ENCODE results near the gene KLRF2. TPM values are rescaled to one million over a fixed set of nuclear protein-coding genes. Genes with fewer than 3 reads are reported as not detected.

Gene KLRF2
- total RNA-seq (2021; fragmentation: NEBNext Ultra II Directional; extraction: Animal tissue kit (Norgen Biotek cat#: 25700)) (not detected in 2 replicates), polyA plus RNA-seq (2011; rRNA removed) (not detected in 2 replicates), polyA minus RNA-seq (2011; rRNA and poly(A)+ RNA removed) (not detected in 2 replicates)
- not detected for polyA plus RNA-seq (2011; cell fraction: cytosol; rRNA removed)
- not detected for polyA plus RNA-seq (2011; cell fraction: nucleus; rRNA removed)
- not detected in 4 replicates for polyA plus RNA-seq (2012, experiment 1 of 2)
- not detected for polyA plus RNA-seq (2012, experiment 2 of 2)
- not detected for polyA plus RNA-seq (2013, experiment 1 of 2)
- not detected for polyA plus RNA-seq (2013, experiment 2 of 2)
- polyA minus RNA-seq (2011; cell fraction: cytosol; rRNA and poly(A)+ RNA removed): not detected
- polyA minus RNA-seq (2011; cell fraction: nucleus; rRNA and poly(A)+ RNA removed): not detected
- long read RNA-seq, experiment 1: 0 reads
- long read RNA-seq, experiment 2: 0 reads

- Histone ChIP-seq H3K14ac (ENCODE audit: insufficient read length) (no peak within 1 kb of the TSS), H3K4ac (replicated peaks; ENCODE audit: insufficient read length, low read depth, low read length) (no peak within 1 kb of the TSS), H2BK15ac (ENCODE audit: low read length) (no peak within 1 kb of the TSS), H3K27me3 (replicated peaks in 1 of 4; ENCODE audit: control insufficient read depth in 3 of 4, extremely low read depth in 1 of 4, insufficient read depth in 3 of 4, low read length in 3 of 4) (no peaks in the 10 kb centered on the region), H3K27ac (ENCODE audit: low read depth, low read length) (no peak within 1 kb of the TSS), H2BK20ac (ENCODE audit: low read length) (no peak within 1 kb of the TSS), H2AK5ac (ENCODE audit: low read depth, low read length) (0 out of 2 replicates have a peak within 1 kb of the TSS, but pooled peaks have one; percentile 10), H4K20me1 (replicated peaks in 1 of 2; ENCODE audit: control insufficient read depth in 1 of 2, insufficient read depth in 2 of 2, low read length in 2 of 2) (no peaks in the 10 kb centered on the region), H3K9me3 (ENCODE audit: insufficient read depth in 2 of 2, low read depth in 1 of 2, low read length in 1 of 2) (no peaks in the 10 kb centered on the region), H3K4me3 (ENCODE audit: extremely low read depth in 1 of 4, insufficient read depth in 2 of 4, low read depth in 3 of 4, low read length in 4 of 4) (no peak within 1 kb of the TSS), H4K91ac (replicated peaks; ENCODE audit: insufficient read length, low read length) (no peak within 1 kb of the TSS), H3K18ac (ENCODE audit: extremely low read depth, low read length) (no peak within 1 kb of the TSS), H3K36me3 (ENCODE audit: control insufficient read depth in 2 of 4, insufficient read depth in 4 of 4, low read length in 3 of 4) (no peaks in the 10 kb centered on the region), H3K79me1 (ENCODE audit: low read depth, low read length) (no peaks in the 10 kb centered on the region), H4K5ac (ENCODE audit: insufficient read length, low read depth, low read length) (no peak within 1 kb of the TSS), H3K9ac (replicated peaks in 1 of 4; ENCODE audit: extremely low read depth in 1 of 4, low read depth in 3 of 4, low read length in 3 of 4) (no peak within 1 kb of the TSS), H3K23me2 (ENCODE audit: low read depth, low read length) (no peaks in the 10 kb centered on the region), H2BK5ac (ENCODE audit: low read depth, low read length) (no peak within 1 kb of the TSS), H3K56ac (replicated peaks; ENCODE audit: insufficient read length, low read depth, low read length) (no peak within 1 kb of the TSS), H3K4me1 (replicated peaks in 1 of 4; ENCODE audit: control insufficient read depth in 3 of 4, insufficient read depth in 4 of 4, low read length in 3 of 4) (peaks cover 0 to 6% (median under 1%) of the 10 kb centered on the region in 4 experiments; a peak in 2 of 7 replicates), H2AFZ (ENCODE audit: low read length) (no peak within 1 kb of the TSS), H2BK120ac (replicated peaks; ENCODE audit: low read depth, low read length) (no peak within 1 kb of the TSS), H2BK12ac (ENCODE audit: low read depth, low read length) (no peak within 1 kb of the TSS), H3K79me2 (ENCODE audit: control insufficient read depth in 1 of 2, insufficient read depth in 2 of 2, low read length in 2 of 2) (no peaks in the 10 kb centered on the region), H4K8ac (ENCODE audit: extremely low read depth, insufficient read depth, low read length) (no peak within 1 kb of the TSS), H3K4me2 (ENCODE audit: insufficient read depth in 1 of 2, low read depth in 2 of 2, low read length in 2 of 2) (no peak within 1 kb of the TSS), H3K23ac (ENCODE audit: insufficient read length) (no peak within 1 kb of the TSS)
- TF ChIP-seq MAFK (IDR thresholded peaks at IDR 0.05; ENCODE audit: low read depth, low read length) (no peak), ATF3 (IDR thresholded peaks at IDR 0.05; ENCODE audit: insufficient read depth, low read depth, low read length) (no peak), FOSL1 (IDR thresholded peaks at IDR 0.05; ENCODE audit: insufficient read depth, low read depth, low read length) (no peak), TEAD4 (IDR thresholded peaks at IDR 0.05; ENCODE audit: low read depth, low read length) (no peak)
- WGBS, 2 experiments (ENCODE audit: extremely low coverage in 1 of 2, insufficient coverage in 1 of 2, insufficient read length in 1 of 2, insufficient replicate concordance in 2 of 2, low coverage in 1 of 2, low lambda C conversion rate in 2 of 2, missing lambda C conversion rate in 1 of 2): 89% methylated on average over 3 of the region's 3 CpGs; no CpG with 5 or more reads in 1 of the 2 experiments
- no peak for FAIRE-seq
- ChIA-PET CTCF (ENCODE audit: partially characterized antibody) (interaction anchor here (1.4 kb wide), 1 partner anchor 9 kb away, joined by 4 read pairs; no protein-coding TSS in a partner anchor), POLR2A (ENCODE audit: partially characterized antibody) (interaction anchor here (0.7 to 1.2 kb wide), 2 partner anchors 19 to 262 kb away, joined by 3 read pairs; no protein-coding TSS in a partner anchor)
- DNase-seq (ENCODE audit: low read depth in 1 of 2, low spot score in 2 of 2): no peak
Measured at GRCh38 chr12:9881246-9881645, at the start of gene KLRF2. Gene KLRF2 (plus strand): TSS chr12:9881489. CDS start chr12:9881596, 107 bp downstream.
